Panc1 (cell line): ENCODE measurements around the gene KCNH6. TPM values are rescaled to one million over a fixed set of nuclear protein-coding genes. Genes with fewer than 3 reads are reported as not detected.

Experiments used
- ATAC-seq: fragments of 200-7000 bp; cut with Tn5 transposase; 2 replicates; pipeline ENCODE4 v1.9.1; 2020; ENCODE audit warnings: mild to moderate bottlenecking, moderate library complexity
- BruUV-seq: library from RNA; stranded (reverse); fragments of 400-500 nt; replicated peaks from 2 replicates; lab custom pipeline; 2021; lab: Mats Ljungman, UMichigan
- CTCF ChIA-PET: fragments of 300-600 bp; sonication (Branson Sonifier 250); formaldehyde crosslinking; loops from one replicate; lab custom pipeline; 2022; ENCODE audit warnings: antibody characterized with exemption; lab: Charles Lee
- POLR2A ChIA-PET: fragments of 300-600 bp; sonication (Branson Sonifier 250); formaldehyde crosslinking; loops from one replicate; lab custom pipeline; 2022; ENCODE audit warnings: antibody characterized with exemption; lab: Charles Lee
- DNase-seq: peaks from one replicate; pipeline ENCODE4 v3.0.0-alpha.2; 2010; ENCODE audit warnings: low read depth, low spot score
- H3K27ac ChIP-seq: 2 replicates; pipeline ENCODE4 v1.5.1; 2011; ENCODE audit warnings: mild to moderate bottlenecking, low read length, inconsistent platforms
- H3K27me3 ChIP-seq: fragments of 200-500 bp; sonication (Bioruptor generic); 2 replicates; pipeline ENCODE4 v1.6.0; 2014; ENCODE audit warnings: low read length, inconsistent platforms; ENCODE audit not compliant: control insufficient read depth, insufficient read depth
- H3K36me3 ChIP-seq: fragments of 200-500 bp; sonication (Bioruptor generic); 2 replicates; pipeline ENCODE4 v1.5.1; 2014; ENCODE audit warnings: inconsistent platforms, mild to moderate bottlenecking, low read length, moderate library complexity; ENCODE audit not compliant: control insufficient read depth, insufficient read depth
- H3K4me1 ChIP-seq: 2 replicates; pipeline ENCODE4 v1.5.1; 2011; ENCODE audit warnings: inconsistent platforms, mild to moderate bottlenecking, low read length, moderate library complexity; ENCODE audit not compliant: control insufficient read depth, insufficient read depth
- H3K4me3 ChIP-seq, 2 experiments: 2 replicates each; pipeline ENCODE4 v1.5.1; 2011 to 2012; ENCODE audit warnings: low read depth in 2 of 2, low read length in 2 of 2, mild to moderate bottlenecking in 2 of 2, inconsistent platforms in 1 of 2, moderate library complexity in 1 of 2
- H3K9me3 ChIP-seq: fragments of 200-500 bp; sonication (Bioruptor generic); 2 replicates; pipeline ENCODE4 v1.5.1; 2014; ENCODE audit warnings: low read depth, mild to moderate bottlenecking, inconsistent platforms, low read length, moderate library complexity; ENCODE audit not compliant: control insufficient read depth, insufficient read depth
- CTCF ChIP-seq: fragments of 450-650 bp; IDR thresholded peaks from 2 replicates; pipeline ENCODE4 v1.5.1; 2017; ENCODE audit warnings: mild to moderate bottlenecking
- POLR2AphosphoS5 ChIP-seq: IDR thresholded peaks from 2 replicates; pipeline ENCODE4 v1.6.1; 2012; ENCODE audit warnings: mild to moderate bottlenecking, low read depth, low read length, moderate library complexity
- REST ChIP-seq, 2 experiments: IDR thresholded peaks; 2 replicates each; pipeline ENCODE4 v1.6.1; 2011 to 2012; ENCODE audit warnings: low read depth in 2 of 2, control low read depth in 1 of 2, low read length in 1 of 2, mild to moderate bottlenecking in 1 of 2, moderate library complexity in 1 of 2; ENCODE audit not compliant: insufficient read depth in 1 of 2
- SIN3A ChIP-seq: IDR thresholded peaks from 2 replicates; pipeline ENCODE4 v1.6.1; 2012; ENCODE audit warnings: low read depth, mild to moderate bottlenecking, low read length, moderate library complexity, borderline replicate concordance; ENCODE audit not compliant: insufficient read depth
- TCF7L2 ChIP-seq: IDR thresholded peaks from 2 replicates; pipeline ENCODE4 v1.6.1; 2011; ENCODE audit warnings: mild to moderate bottlenecking, low read depth, low read length, inconsistent platforms
- in situ Hi-C: cut with HindIII; loops from 2 replicates; pipeline ENCODE4 v1.10.0; 2016; ENCODE audit warnings: low sequenced_read_pairs, low pct_unique_long_range_greater_than_20kb
- intact Hi-C: fragments of 100-400 bp; cut with micrococcal nuclease; formaldehyde crosslinking; loops from one replicate; pipeline ENCODE4 v1.10.0; 2022; ENCODE audit not compliant: unreplicated experiment
- total RNA-seq: library from RNA; stranded (reverse); gene quantifications from one replicate; pipeline ENCODE4 v1.2.1, GENCODE V29; 2021; ENCODE audit not compliant: unreplicated experiment

The KCNH6 gene
- total RNA-seq, 1 experiment from 2014 or later, result not detected

GRCh38 chr17:63490858-63491400, 32.2 kb upstream of the KCNH6 start:
- ATAC-seq (no peak), DNase-seq (no peak)
- Histone ChIP-seq H3K36me3 (no peaks in the 10 kb centered on the region), H3K4me1 (no peaks in the 10 kb centered on the region), H3K9me3 (no peaks in the 10 kb centered on the region), H3K4me3 (no peak overlapping the region), H3K27ac (no peak overlapping the region), H3K27me3 (no peaks in the 10 kb centered on the region)
- in situ Hi-C loops, result no loop called here
- CTCF ChIA-PET, result no interaction called here
- intact Hi-C loops, result no loop called here
- POLR2A ChIA-PET, result no interaction called here
- no peak for TF ChIP-seq CTCF
- no peak for TF ChIP-seq TCF7L2
- TF ChIP-seq REST (IDR thresholded peaks at IDR 0.05; ENCODE audit: insufficient read depth in 1 of 2, low read depth in 2 of 2, low read length in 1 of 2), result no peak
- no peak for TF ChIP-seq SIN3A
- no peak for TF ChIP-seq POLR2AphosphoS5
- no TSS peak for BruUV-seq

- CTCF ChIA-PET, result no interaction called here
- Histone ChIP-seq H3K36me3 (no peaks in the 10 kb centered on the region), H3K4me1 (no peaks in the 10 kb centered on the region)
Measured at GRCh38 chr17:63491413-63491812, 31.7 kb upstream of the KCNH6 start.

More at GRCh38 chr17:63491413-63491812, 31.7 kb upstream of the KCNH6 start:
- POLR2A ChIA-PET, result no interaction called here
- Histone ChIP-seq H3K9me3 (no peaks in the 10 kb centered on the region), H3K27me3 (no peaks in the 10 kb centered on the region), H3K27ac (no peak overlapping the region), H3K4me3 (no peak overlapping the region)
- BruUV-seq, result no TSS peak
- ATAC-seq (no peak), DNase-seq (no peak)
- in situ Hi-C loops, result no loop called here
- intact Hi-C loops, result no loop called here
- TF ChIP-seq SIN3A (no peak), POLR2AphosphoS5 (no peak), REST (IDR thresholded peaks at IDR 0.05; ENCODE audit: insufficient read depth in 1 of 2, low read depth in 2 of 2, low read length in 1 of 2) (no peak), TCF7L2 (no peak), CTCF (no peak)
